ENCODE measurements around the gene SHTN1.

GRCh38 chr10:116961406-116962251 is 43.4 kb downstream of the SHTN1 start:
- TF ChIP-seq EZH2 (IDR thresholded peaks at IDR 0.05) (no peak), POLR2AphosphoS5 (IDR thresholded peaks at IDR 0.05; ENCODE audit: borderline replicate concordance, low read depth, low read length) (no peak), FOXP2 (optimal IDR thresholded peaks at IDR 0.05; ENCODE audit: control extremely low read depth, extremely low read length, insufficient read depth) (no peak)

Measured in SK-N-MC (cell line).